ENCODE data around the gene CENPA. TPM values are rescaled to one million over a fixed set of nuclear protein-coding genes. Genes with fewer than 3 reads are reported as not detected.

CENPA gene
- total RNA-seq, 4 donors from 2014 or later = 2.8 TPM; not detected in 3

GRCh38 chr2:26772064-26773001, 13.5 kb upstream of the CENPA start:
- H3K4me1 ChIP-seq = peaks cover 14 to 23% of the 10 kb centered on the region in 2 donors
- no peaks in the 10 kb centered on the region for H3K27me3 ChIP-seq
- H3K36me3 ChIP-seq = no peaks in the 10 kb centered on the region
- peak; percentile 89 to 95 for DNase-seq
- TF ChIP-seq CTCF (IDR thresholded peaks at IDR 0.05) (no peak), POLR2A (IDR thresholded peaks at IDR 0.05) (peak in 1 of 2 donors; percentile 53)
- peak overlapping the region; percentile 75 to 93 for H3K27ac ChIP-seq
- no peak overlapping the region for H3K4me3 ChIP-seq
- intact Hi-C loops (cut with DNase I; ENCODE audit: low total_unique reads) = no loop called here
- no peaks in the 10 kb centered on the region for H3K9me3 ChIP-seq

GRCh38 chr2:26776195-26776800, 9.6 kb upstream of the CENPA start:
- no peaks in the 10 kb centered on the region for H3K36me3 ChIP-seq
- no peak for TF ChIP-seq POLR2A (IDR thresholded peaks at IDR 0.05)
- no peak for TF ChIP-seq CTCF (IDR thresholded peaks at IDR 0.05)
- no peak overlapping the region for H3K4me3 ChIP-seq
- intact Hi-C loops (cut with DNase I; ENCODE audit: low total_unique reads) = no loop called here
- no peaks in the 10 kb centered on the region for H3K27me3 ChIP-seq
- peaks cover 11 to 19% of the 10 kb centered on the region in 2 donors for H3K4me1 ChIP-seq
- DNase-seq = no peak
- no peak overlapping the region for H3K27ac ChIP-seq
- no peaks in the 10 kb centered on the region for H3K9me3 ChIP-seq

- Histone ChIP-seq H3K27ac (no peak overlapping the region), H3K27me3 (no peaks in the 10 kb centered on the region), H3K4me1 (peaks cover 0 to under 1% of the 10 kb centered on the region in 2 donors), H3K9me3 (no peaks in the 10 kb centered on the region), H3K4me3 (no peak overlapping the region), H3K36me3 (no peaks in the 10 kb centered on the region)
- DNase-seq = no peak
- no peak for TF ChIP-seq POLR2A (IDR thresholded peaks at IDR 0.05)
- TF ChIP-seq CTCF (IDR thresholded peaks at IDR 0.05) = no peak
- intact Hi-C loops (cut with DNase I; ENCODE audit: low total_unique reads) = no loop called here
Measured at GRCh38 chr2:26778098-26778497, 7.8 kb upstream of the CENPA start.

- H3K9me3 ChIP-seq = no peaks in the 10 kb centered on the region
- TF ChIP-seq POLR2A (IDR thresholded peaks at IDR 0.05) = no peak
- TF ChIP-seq CTCF (IDR thresholded peaks at IDR 0.05) = no peak
- H3K4me1 ChIP-seq = no peaks in the 10 kb centered on the region
- H3K27ac ChIP-seq = no peak overlapping the region
- H3K27me3 ChIP-seq = no peaks in the 10 kb centered on the region
- H3K4me3 ChIP-seq = no peak overlapping the region
- no peaks in the 10 kb centered on the region for H3K36me3 ChIP-seq
- DNase-seq = no peak
- intact Hi-C loops (cut with DNase I; ENCODE audit: low total_unique reads) = no loop called here
Measured at GRCh38 chr2:26778507-26778906, 7.3 kb upstream of the CENPA start.

- Histone ChIP-seq H3K27ac (no peak overlapping the region), H3K4me3 (no peak overlapping the region), H3K9me3 (no peaks in the 10 kb centered on the region), H3K27me3 (no peaks in the 10 kb centered on the region), H3K4me1 (no peaks in the 10 kb centered on the region), H3K36me3 (no peaks in the 10 kb centered on the region)
- intact Hi-C loops (cut with DNase I; ENCODE audit: low total_unique reads) = no loop called here
- no peak for DNase-seq
- TF ChIP-seq POLR2A (IDR thresholded peaks at IDR 0.05) (no peak), CTCF (IDR thresholded peaks at IDR 0.05) (no peak)
Measured at GRCh38 chr2:26780203-26780760, 5.6 kb upstream of the CENPA start.
